NCI-H2029 treated with DMSO at 0.1 percent for 48 hours (cell line): ENCODE results near the gene PRR23E.

ENCODE experiments used
- DNase-seq: peaks from one replicate; lab custom pipeline; 2025; lab: John Stamatoyannopoulos, UW

PRR23E gene

GRCh38 chr3:127165036-127165435 is 27.9 kb upstream of the PRR23E start:
- DNase-seq = no peak

GRCh38 chr3:127165694-127166485 is 27.0 kb upstream of the PRR23E start:
- no peak for DNase-seq

GRCh38 chr3:127166501-127167065 is 26.3 kb upstream of the PRR23E start:
- DNase-seq = no peak

- DNase-seq = no peak
Measured at GRCh38 chr3:127167315-127168043, 25.5 kb upstream of the PRR23E start.

- no peak for DNase-seq
Measured at GRCh38 chr3:127168271-127168670, 24.7 kb upstream of the PRR23E start.

GRCh38 chr3:127170814-127171213 is 22.1 kb upstream of the PRR23E start:
- DNase-seq = peak; percentile 37

- no peak for DNase-seq
Measured at GRCh38 chr3:127171320-127171719, 21.6 kb upstream of the PRR23E start.

- no peak for DNase-seq
Measured at GRCh38 chr3:127171721-127172120, 21.2 kb upstream of the PRR23E start.

- DNase-seq = no peak
Measured at GRCh38 chr3:127172211-127172610, 20.7 kb upstream of the PRR23E start.

- DNase-seq = peak; percentile 47
Measured at GRCh38 chr3:127172781-127173515, 20.0 kb upstream of the PRR23E start.

GRCh38 chr3:127173516-127174166 is 19.3 kb upstream of the PRR23E start:
- DNase-seq = no peak

GRCh38 chr3:127174284-127174683 is 18.6 kb upstream of the PRR23E start:
- no peak for DNase-seq

- no peak for DNase-seq
Measured at GRCh38 chr3:127174715-127175140, 18.2 kb upstream of the PRR23E start.

- DNase-seq = no peak
Measured at GRCh38 chr3:127175272-127175671, 17.7 kb upstream of the PRR23E start.

GRCh38 chr3:127177226-127177625 is 15.7 kb upstream of the PRR23E start:
- DNase-seq = no peak

- DNase-seq = no peak
Measured at GRCh38 chr3:127180859-127181258, 12.1 kb upstream of the PRR23E start.

- no peak for DNase-seq
Measured at GRCh38 chr3:127182431-127182830, 10.5 kb upstream of the PRR23E start.

GRCh38 chr3:127182848-127183714 is 9.8 kb upstream of the PRR23E start:
- DNase-seq = no peak

- no peak for DNase-seq
Measured at GRCh38 chr3:127183931-127184869, 8.7 kb upstream of the PRR23E start.

- DNase-seq = no peak
Measured at GRCh38 chr3:127184870-127185216, 8.1 kb upstream of the PRR23E start.
